Testis (tissue), 3 donors: ENCODE measurements around the gene PHF21A. TPM values are rescaled to one million over a fixed set of nuclear protein-coding genes. Genes with fewer than 3 reads are reported as not detected.

Source experiments
- DNase-seq: peaks from one replicate; pipeline ENCODE4 v3.0.0-alpha.2; 2019
- H3K27ac ChIP-seq, 2 donors: fragments of 200-600 bp; sonication (generic); one replicate each; pipeline ENCODE4 v1.5.1; 2019
- H3K27me3 ChIP-seq: fragments of 200-600 bp; sonication (generic); one replicate; pipeline ENCODE4 v1.5.1; 2019
- H3K36me3 ChIP-seq: fragments of 200-600 bp; sonication (generic); one replicate; pipeline ENCODE4 v1.5.1; 2017; ENCODE audit warnings: low read depth; ENCODE audit errors: missing control alignments
- H3K4me1 ChIP-seq: fragments of 200-600 bp; sonication (generic); one replicate; pipeline ENCODE4 v1.5.1; 2019
- H3K4me3 ChIP-seq, 2 donors: fragments of 200-600 bp; sonication (generic); one replicate each; pipeline ENCODE4 v1.5.1; 2017 to 2019
- H3K9me3 ChIP-seq: fragments of 200-600 bp; sonication (generic); one replicate; pipeline ENCODE4 v1.5.1; 2017
- CTCF ChIP-seq, 3 experiments: fragments of 450-650 bp in 2 of 3; fragments of 200-600 bp in 1 of 3; sonication (generic) in 1 of 3; IDR thresholded peaks; one replicate each; pipeline ENCODE4 v1.5.1; 2016 to 2019; ENCODE audit warnings: antibody characterized with exemption in 3 of 3, mild to moderate bottlenecking in 2 of 3, moderate library complexity in 1 of 3
- POLR2A ChIP-seq: fragments of 450-650 bp; IDR thresholded peaks from one replicate; pipeline ENCODE4 v1.6.1; 2017; ENCODE audit warnings: antibody characterized with exemption, mild to moderate bottlenecking, moderate library complexity
- WGBS, 2 donors: methylation state at CpG; one replicate each; pipeline ENCODE4 v1.1.5; 2018; 5-methylcytosine and 5-hydroxymethylcytosine counted together
- intact Hi-C: fragments of 100-400 bp; cut with DNase I; formaldehyde crosslinking; loops from one replicate; pipeline ENCODE4 v1.15.1; 2023; ENCODE audit warnings: low total_unique reads
- polyA plus RNA-seq: library from polyadenylated mRNA; stranded (reverse); fragments of 350-450 nt; fragmentation: Illumina TruSeq; extraction: RNeasy Lipid Tissue Mini Kit (QIAGEN cat#74804); gene quantifications from one replicate; pipeline ENCODE4 v1.2.3, GENCODE V29; 2014; ENCODE audit warnings: low read depth, low replicate concordance; ENCODE audit not compliant: insufficient read depth
- total RNA-seq, 2 donors: library from RNA; depleted of rRNA; stranded (reverse); fragments of >200 nt; gene quantifications; one replicate each; pipeline ENCODE4 v1.2.3, GENCODE V29; 2016

Gene PHF21A
- total and polyA plus RNA-seq, 3 donors from 2014 or later: 53.5 to 83.2 (median 56.6) TPM

GRCh38 chr11:45899448-45900174, 221.6 kb downstream of the PHF21A start:
- Histone ChIP-seq H3K4me1 (peaks cover 25% of the 10 kb centered on the region), H3K4me3 (peak overlapping the region; percentile 54 to 67), H3K9me3 (no peaks in the 10 kb centered on the region), H3K27ac (peak overlapping the region in 1 of 2 donors; percentile 56), H3K36me3 (no peaks in the 10 kb centered on the region), H3K27me3 (no peaks in the 10 kb centered on the region)
- intact Hi-C loops: no loop called here
- 0% methylated on average over 24 of the region's 62 CpGs for WGBS, 2 donors
- peak; percentile 89 for DNase-seq
- TF ChIP-seq POLR2A (no peak), CTCF (IDR thresholded peaks at IDR 0.05) (no peak)

- Histone ChIP-seq H3K27me3 (no peaks in the 10 kb centered on the region), H3K4me1 (peaks cover 25% of the 10 kb centered on the region), H3K4me3 (peak overlapping the region in 1 of 2 donors; percentile 67), H3K36me3 (no peaks in the 10 kb centered on the region), H3K27ac (no peak overlapping the region), H3K9me3 (no peaks in the 10 kb centered on the region)
- TF ChIP-seq CTCF (IDR thresholded peaks at IDR 0.05): no peak
- DNase-seq: no peak
- intact Hi-C loops: no loop called here
- WGBS, 2 donors: 14% methylated on average over 3 of the region's 3 CpGs; no CpG with 5 or more reads in 1 of the 2 donors
Measured at GRCh38 chr11:45899086-45899447, 222.2 kb downstream of the PHF21A start.

- peaks cover 25% of the 10 kb centered on the region for H3K4me1 ChIP-seq
- no peak overlapping the region for H3K4me3 ChIP-seq
- DNase-seq: peak; percentile 44
- no peaks in the 10 kb centered on the region for H3K9me3 ChIP-seq
- H3K36me3 ChIP-seq: no peaks in the 10 kb centered on the region
- H3K27me3 ChIP-seq: no peaks in the 10 kb centered on the region
- H3K27ac ChIP-seq: no peak overlapping the region
- 57 to 82% methylated on average over 4 to 6 of the region's 6 CpGs for WGBS, 2 donors
- TF ChIP-seq CTCF (IDR thresholded peaks at IDR 0.05) (no peak), POLR2A (no peak)
- intact Hi-C loops: no loop called here
Measured at GRCh38 chr11:45897556-45897955, 223.7 kb downstream of the PHF21A start.

GRCh38 chr11:45896422-45896984, 224.8 kb downstream of the PHF21A start:
- WGBS, 2 donors: 48 to 100% methylated on average over 1 to 19 of the region's 19 CpGs
- TF ChIP-seq CTCF (IDR thresholded peaks at IDR 0.05) (no peak), POLR2A (no peak)
- Histone ChIP-seq H3K9me3 (no peaks in the 10 kb centered on the region), H3K4me1 (peaks cover 25% of the 10 kb centered on the region), H3K27me3 (no peaks in the 10 kb centered on the region), H3K4me3 (no peak overlapping the region), H3K36me3 (no peaks in the 10 kb centered on the region), H3K27ac (no peak overlapping the region)
- no peak for DNase-seq
- intact Hi-C loops: no loop called here
